ENCODE data around the gene CLEC4E.
"Not testable (repeated sequence)": the region's sequence is repeated elsewhere in the genome, so short reads cannot be mapped to it uniquely, and the experiment has no call there.

Gene CLEC4E

DNA sequence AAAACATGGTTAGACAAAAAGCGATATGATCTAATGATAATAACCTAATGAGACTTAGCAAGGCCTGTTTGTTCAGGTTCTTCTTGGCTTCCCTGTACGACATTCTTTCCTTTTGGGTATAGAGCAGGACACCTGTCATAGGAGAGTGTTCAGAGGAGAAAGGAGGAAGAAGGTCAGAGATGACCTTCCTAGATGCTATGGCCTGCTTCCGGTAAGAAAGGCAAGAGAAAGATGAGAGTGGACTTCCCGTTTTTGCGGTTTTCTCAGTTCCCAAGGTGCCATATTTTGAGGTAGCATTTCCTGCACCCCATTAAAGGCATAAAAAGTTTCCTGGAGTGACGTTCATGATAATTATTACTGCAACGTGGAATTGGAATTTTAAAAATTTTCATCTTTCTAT is 8.7 kb downstream of the CLEC4E start:
- no peak for DNase-seq

- DNase-seq: no peak
Observed at GRCh38 chr12:8527250-8528130, 13.2 kb downstream of the CLEC4E start.

GRCh38 chr12:8519171-8519570 is 21.5 kb downstream of the CLEC4E start:
- no peak for DNase-seq

- no peak for DNase-seq
Observed at GRCh38 chr12:8517971-8518370, 22.7 kb downstream of the CLEC4E start.

DNA sequence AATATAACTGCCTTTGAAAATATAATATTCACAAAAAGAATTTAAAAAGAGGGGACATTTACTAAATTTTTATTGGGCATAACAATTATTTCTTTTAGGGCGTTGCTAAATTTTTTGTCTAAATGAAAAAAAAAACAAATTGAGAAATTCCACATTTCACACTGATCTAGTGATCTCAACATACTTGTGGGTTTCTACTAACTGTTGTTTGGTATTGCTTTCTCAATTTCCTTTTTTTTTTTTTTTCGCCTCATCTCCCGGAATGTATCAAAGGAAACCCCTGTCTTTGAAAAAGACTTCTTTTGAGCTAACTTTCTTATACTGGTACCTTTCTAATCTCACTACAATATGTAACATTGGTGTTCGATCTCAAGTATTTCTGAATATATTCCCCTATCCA is 27.4 kb downstream of the CLEC4E start, which contains the start of gene CLEC4D:
Gene CLEC4D (plus strand): TSS at position 248 of the 400 bp plus-strand sequence. CDS start 230 bp downstream, outside the sequence.
- DNase-seq: no peak

- no peak for DNase-seq
Observed at GRCh38 chr12:8508910-8509841, 31.5 kb downstream of the CLEC4E start.

DNA sequence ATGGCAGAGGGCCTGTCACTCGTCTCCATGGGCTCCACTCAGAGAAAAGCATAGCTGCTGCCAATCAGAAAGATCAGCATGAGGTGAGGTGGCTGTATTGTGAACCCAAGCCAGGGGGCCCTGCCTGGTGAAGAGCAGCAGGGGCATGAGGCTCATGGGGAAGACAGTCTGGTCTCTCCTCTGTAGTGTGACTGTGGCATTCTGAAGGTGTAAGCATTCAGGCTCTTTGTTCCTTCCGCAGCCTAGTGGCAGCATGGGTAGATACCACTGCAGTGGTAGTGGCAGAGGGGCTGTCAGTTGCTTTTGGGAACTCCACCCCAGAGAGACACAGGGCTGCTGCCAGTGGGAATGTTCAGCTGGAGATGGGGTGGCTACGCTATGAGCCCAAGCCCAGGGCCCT is 32.5 kb downstream of the CLEC4E start:
- no peak for DNase-seq

GRCh38 chr12:8507596-8507995 is 33.1 kb downstream of the CLEC4E start:
- no peak for DNase-seq

- no peak for DNase-seq
Observed at GRCh38 chr12:8504351-8504750, 36.4 kb downstream of the CLEC4E start.

GRCh38 chr12:8501720-8502119 is 39.0 kb downstream of the CLEC4E start:
- DNase-seq: no peak

DNA sequence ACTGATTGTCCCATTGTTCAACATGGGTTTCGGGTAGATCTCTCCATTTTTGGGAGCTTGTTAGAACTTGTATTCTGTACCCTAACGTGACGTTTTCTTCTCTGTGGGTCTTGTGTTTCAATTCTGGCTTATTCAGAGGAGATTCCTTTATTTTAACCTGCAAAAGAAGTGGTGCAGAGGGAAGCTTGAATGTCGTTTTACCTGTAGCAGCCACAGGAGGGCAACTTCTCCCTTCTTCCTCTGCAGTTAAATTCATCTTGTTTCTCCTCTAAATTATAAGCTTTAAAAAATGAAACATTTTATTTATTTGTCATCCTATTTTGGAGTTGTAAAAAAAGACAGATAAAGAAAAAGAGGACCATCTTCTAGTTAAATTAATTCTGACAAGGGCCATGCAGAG is 41.1 kb downstream of the CLEC4E start:
- DNase-seq: no peak

DNA sequence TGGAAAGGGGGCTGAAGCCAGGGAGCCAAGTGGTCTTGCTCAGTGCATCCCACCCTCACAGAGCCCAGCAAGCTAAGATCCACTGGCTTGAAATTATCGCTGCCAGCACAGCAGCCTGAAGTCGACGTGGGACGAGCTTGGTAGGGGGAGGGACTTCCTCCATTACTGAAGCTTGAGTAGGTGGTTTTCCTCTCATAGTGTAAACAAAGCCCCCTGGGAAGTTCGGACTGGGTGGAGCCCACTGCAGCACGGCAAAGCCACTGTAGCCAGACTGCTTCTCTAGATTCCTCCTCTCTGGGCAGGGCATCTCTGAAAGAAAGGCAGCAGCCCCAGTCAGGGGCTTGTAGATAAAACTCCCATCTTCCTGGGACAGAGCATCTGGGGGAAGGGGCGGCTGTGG is 44.6 kb downstream of the CLEC4E start:
- not testable (repeated sequence) for DNase-seq

- DNase-seq: not testable (repeated sequence)
Observed at GRCh38 chr12:8495671-8496070, 45.0 kb downstream of the CLEC4E start.

- peak in 1 of 2 donors; percentile 1 for DNase-seq
Observed at GRCh38 chr12:8493084-8493483, 47.6 kb downstream of the CLEC4E start.

DNA sequence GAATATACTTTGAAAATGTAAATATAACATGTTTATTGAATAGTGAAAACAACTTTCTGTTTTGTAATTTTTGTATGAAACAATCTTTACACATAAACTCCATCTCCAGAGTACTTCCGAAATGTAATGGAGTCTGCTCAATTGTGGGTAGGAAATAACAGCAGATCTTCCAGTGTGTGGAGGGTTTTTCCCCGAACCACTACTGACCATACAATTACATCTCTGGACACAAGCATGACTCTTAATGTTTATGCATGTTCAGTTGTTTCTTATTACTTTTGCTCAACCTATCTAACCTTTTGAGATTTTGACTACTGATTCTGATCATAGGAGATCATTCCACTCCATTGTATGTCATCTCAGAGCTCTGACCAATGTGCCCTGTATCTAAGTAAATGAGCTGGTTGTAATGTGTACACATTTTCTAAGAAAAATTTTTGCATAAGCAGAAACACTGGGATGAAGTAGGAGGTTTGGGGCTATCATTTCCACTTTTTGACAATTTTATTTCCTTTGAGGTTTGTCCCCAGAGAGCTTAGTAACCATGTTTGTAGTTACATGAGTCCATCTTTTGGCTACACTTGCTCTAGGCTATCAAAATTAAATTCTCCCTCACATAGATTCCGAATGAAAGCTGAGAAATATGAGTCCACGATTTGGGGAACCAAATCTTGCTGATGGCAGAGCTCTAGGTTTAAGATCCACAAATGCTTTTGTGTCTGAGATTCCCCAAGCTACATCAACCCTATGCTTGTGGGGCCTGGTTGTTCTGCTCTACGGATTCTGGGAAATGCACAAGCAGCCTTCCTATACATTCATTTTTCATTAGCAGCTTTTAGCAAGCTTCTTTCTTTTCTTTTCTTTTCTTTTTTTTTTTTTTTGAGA is 48.8 kb downstream of the CLEC4E start:
- no peak for DNase-seq
